Mesothelial cell of epicardium (in vitro differentiated cells): ENCODE data around the gene IL15RA. TPM values are rescaled to one million over a fixed set of nuclear protein-coding genes. Genes with fewer than 3 reads are reported as not detected.

ENCODE experiments used
- DNase-seq, 2 experiments: peaks; one replicate each; pipeline ENCODE4 v3.0.0; 2021; ENCODE audit warnings: low spot score in 2 of 2; ENCODE audit not compliant: unreplicated experiment in 2 of 2
- H3K27ac Mint-ChIP-seq: 2 replicates; pipeline ENCODE4 v1.8.0; 2021; ENCODE audit warnings: mixed read lengths
- H3K27me3 Mint-ChIP-seq: 2 replicates; pipeline ENCODE4 v1.8.0; 2021; ENCODE audit warnings: low read depth, mixed read lengths
- H3K36me3 Mint-ChIP-seq: 2 replicates; pipeline ENCODE4 v1.8.0; 2021; ENCODE audit warnings: mixed read lengths
- H3K4me1 Mint-ChIP-seq: 2 replicates; pipeline ENCODE4 v1.8.0; 2021; ENCODE audit warnings: mixed read lengths
- H3K4me3 Mint-ChIP-seq: 2 replicates; pipeline ENCODE4 v1.8.0; 2021; ENCODE audit warnings: mild to moderate bottlenecking, moderate library complexity, mixed read lengths
- H3K9me3 Mint-ChIP-seq: 2 replicates; pipeline ENCODE4 v1.8.0; 2021; ENCODE audit warnings: mixed read lengths
- CTCF ChIP-seq: fragments of 200-600 bp; sonication (generic); IDR thresholded peaks from one replicate; pipeline ENCODE4 v1.5.0; 2021; ENCODE audit warnings: antibody characterized with exemption; ENCODE audit not compliant: unreplicated experiment
- total RNA-seq: library from RNA; stranded (reverse); gene quantifications from 3 replicates; pipeline ENCODE4 v1.2.1, GENCODE V29; 2021

The IL15RA gene
- total RNA-seq, 1 donor from 2014 or later = not detected

GRCh38 chr10:5942001-5942400, 35.3 kb downstream of the IL15RA start:
- Mint-ChIP-seq H3K27me3 (no peaks in the 10 kb centered on the region), H3K36me3 (peaks cover 14% of the 10 kb centered on the region), H3K27ac (no peak overlapping the region), H3K4me1 (peaks cover 18% of the 10 kb centered on the region), H3K4me3 (no peak overlapping the region), H3K9me3 (no peaks in the 10 kb centered on the region)
- no peak for TF ChIP-seq CTCF
- DNase-seq = no peak

- no peak for TF ChIP-seq CTCF
- Mint-ChIP-seq H3K4me1 (peaks cover 18% of the 10 kb centered on the region), H3K27ac (no peak overlapping the region), H3K27me3 (no peaks in the 10 kb centered on the region), H3K9me3 (no peaks in the 10 kb centered on the region), H3K4me3 (no peak overlapping the region), H3K36me3 (peaks cover 14% of the 10 kb centered on the region)
- DNase-seq = no peak
Measured at GRCh38 chr10:5941579-5941978, 35.8 kb downstream of the IL15RA start.

- no peak overlapping the region for H3K27ac Mint-ChIP-seq
- TF ChIP-seq CTCF = no peak
- H3K36me3 Mint-ChIP-seq = peaks cover 18% of the 10 kb centered on the region
- peaks cover 13% of the 10 kb centered on the region for H3K4me1 Mint-ChIP-seq
- H3K4me3 Mint-ChIP-seq = no peak overlapping the region
- no peaks in the 10 kb centered on the region for H3K9me3 Mint-ChIP-seq
- no peak for DNase-seq
- no peaks in the 10 kb centered on the region for H3K27me3 Mint-ChIP-seq
Measured at GRCh38 chr10:5940807-5941218, 36.5 kb downstream of the IL15RA start.

GRCh38 chr10:5938291-5938690, 39.1 kb downstream of the IL15RA start:
- H3K27ac Mint-ChIP-seq = no peak overlapping the region
- no peaks in the 10 kb centered on the region for H3K9me3 Mint-ChIP-seq
- no peak for DNase-seq
- H3K4me3 Mint-ChIP-seq = no peak overlapping the region
- peaks cover 1% of the 10 kb centered on the region for H3K4me1 Mint-ChIP-seq
- peaks cover 22% of the 10 kb centered on the region for H3K36me3 Mint-ChIP-seq
- H3K27me3 Mint-ChIP-seq = no peaks in the 10 kb centered on the region
- no peak for TF ChIP-seq CTCF

- H3K4me1 Mint-ChIP-seq = no peaks in the 10 kb centered on the region
- no peaks in the 10 kb centered on the region for H3K27me3 Mint-ChIP-seq
- no peak overlapping the region for H3K4me3 Mint-ChIP-seq
- no peak for TF ChIP-seq CTCF
- peaks cover 27% of the 10 kb centered on the region for H3K36me3 Mint-ChIP-seq
- H3K9me3 Mint-ChIP-seq = no peaks in the 10 kb centered on the region
- H3K27ac Mint-ChIP-seq = no peak overlapping the region
- no peak for DNase-seq
Measured at GRCh38 chr10:5937016-5937415, 40.3 kb downstream of the IL15RA start.

- no peak for TF ChIP-seq CTCF
Measured at GRCh38 chr10:5935628-5936027, 41.7 kb downstream of the IL15RA start.

More at GRCh38 chr10:5935628-5936027, 41.7 kb downstream of the IL15RA start:
- Mint-ChIP-seq H3K4me3 (no peak overlapping the region), H3K36me3 (peaks cover 29% of the 10 kb centered on the region), H3K27me3 (no peaks in the 10 kb centered on the region), H3K27ac (no peak overlapping the region), H3K4me1 (no peaks in the 10 kb centered on the region), H3K9me3 (no peaks in the 10 kb centered on the region)
- no peak for DNase-seq
